Stimulated activated CD8-positive, alpha-beta memory T cell treated with anti-CD3 and anti-CD28 coated beads, Interleukin-2, amount 100 ng/mL, for 1 hour (primary cell): ENCODE data around the gene MEGF6.
A peak's percentile ranks its signal among the peaks of the same experiment; 100 is the strongest.
"Not testable (repeated sequence)": the region's sequence is repeated elsewhere in the genome, so short reads cannot be mapped to it uniquely, and the experiment has no call there.

Experiments used
- DNase-seq, 2 donors: peaks; one replicate each; pipeline ENCODE4 v3.0.0-alpha.2; 2020; ENCODE audit warnings: low read depth in 2 of 2

Gene MEGF6

GRCh38 chr1:3629561-3630160 lies 18.4 kb upstream of the MEGF6 start:
- DNase-seq, result no peak

GRCh38 chr1:3628445-3628844 lies 17.1 kb upstream of the MEGF6 start:
- no peak for DNase-seq

GRCh38 chr1:3627515-3628253 lies 16.4 kb upstream of the MEGF6 start:
- no peak for DNase-seq

GRCh38 chr1:3626025-3626424 lies 14.7 kb upstream of the MEGF6 start:
- no peak for DNase-seq

GRCh38 chr1:3625151-3625907 lies 14.0 kb upstream of the MEGF6 start:
- no peak for DNase-seq

- peak; percentile 96 to 97 for DNase-seq
These were observed 13.2 kb upstream of the MEGF6 start, which contains the start of gene TPRG1L for GRCh38 chr1:3624200-3625136. TSS of gene TPRG1L (plus strand) at chr1:3625015. CDS start at chr1:3625073, 58 bp downstream.

- DNase-seq, result no peak
These were observed 12.3 kb upstream of the MEGF6 start for GRCh38 chr1:3623441-3624199.

GRCh38 chr1:3622102-3622501 lies 10.8 kb upstream of the MEGF6 start:
- DNase-seq, result not testable (repeated sequence)

GRCh38 chr1:3621151-3621671 lies 9.9 kb upstream of the MEGF6 start:
- not testable (repeated sequence) for DNase-seq

GRCh38 chr1:3620708-3621107 lies 9.4 kb upstream of the MEGF6 start:
- DNase-seq, result no peak

- peak; percentile 56 to 60 for DNase-seq
These were observed 7.8 kb upstream of the MEGF6 start for GRCh38 chr1:3618881-3619671.

- no peak for DNase-seq
These were observed 7.2 kb upstream of the MEGF6 start for GRCh38 chr1:3618531-3618880.

- no peak for DNase-seq
These were observed 6.6 kb upstream of the MEGF6 start for GRCh38 chr1:3617806-3618345.

- no peak for DNase-seq
These were observed 5.6 kb upstream of the MEGF6 start for GRCh38 chr1:3616861-3617260.

GRCh38 chr1:3614755-3615742 lies 3.7 kb upstream of the MEGF6 start:
- DNase-seq, result no peak

- DNase-seq, result no peak
These were observed 815 bp upstream of the MEGF6 start for GRCh38 chr1:3612123-3612522.

GRCh38 chr1:3610527-3611169 lies 660 bp downstream of the MEGF6 start:
- no peak for DNase-seq
